ENCODE results near the gene EMC8. TPM values are rescaled to one million over a fixed set of nuclear protein-coding genes. Genes with fewer than 3 reads are reported as not detected.
"Not testable (repeated sequence)": the region's sequence is repeated elsewhere in the genome, so short reads cannot be mapped to it uniquely, and the experiment has no call there.

Gene EMC8
- total and polyA plus RNA-seq, 8 donors: 1.8 to 38.8 (median 16.4) TPM

DNA sequence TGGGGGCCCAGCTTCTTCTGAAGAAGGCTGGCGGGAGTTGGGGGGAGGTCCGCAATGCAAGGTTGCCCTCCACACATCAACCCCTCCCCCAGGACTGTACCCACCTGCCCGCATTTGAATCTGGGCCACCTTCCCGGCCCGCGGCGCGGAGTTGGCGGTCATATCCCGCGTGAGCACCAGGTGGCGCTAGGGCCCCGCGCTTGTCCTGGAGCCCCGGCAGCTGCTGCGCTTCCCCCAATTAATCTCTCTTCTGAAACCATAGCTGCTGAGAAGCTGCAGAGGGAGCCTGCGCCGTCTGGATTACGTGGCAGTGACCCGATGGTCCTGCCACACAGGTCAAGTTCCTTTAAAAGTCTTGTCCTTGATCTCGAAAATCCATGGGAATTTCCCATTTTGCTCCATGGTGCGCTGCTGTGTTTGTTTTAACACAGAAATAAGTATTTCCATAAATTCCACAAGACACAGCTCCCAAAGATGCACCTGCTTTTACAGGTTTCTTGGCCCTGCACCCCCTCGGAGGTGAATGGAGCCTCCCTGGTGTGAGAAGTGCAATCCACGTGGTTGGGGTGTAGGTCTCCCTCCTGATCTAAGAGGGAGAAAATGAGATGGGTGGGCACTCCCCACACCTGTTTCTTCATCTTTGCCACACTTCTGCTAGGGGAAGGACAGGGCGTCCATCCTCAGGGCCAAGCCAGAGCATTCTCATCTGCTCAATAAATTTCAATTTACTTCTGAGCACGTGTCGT lies 22.2 kb upstream of the EMC8 start:
- Histone ChIP-seq H3K4me1 (peaks cover 0 to 20% (median 5%) of the 10 kb centered on the region in 4 donors), H3K36me3 (no peaks in the 10 kb centered on the region), H3K4me3 (no peak overlapping the region), H3K27me3 (peaks cover 0 to 15% (median 0%) of the 10 kb centered on the region in 3 donors), H3K27ac (no peak overlapping the region), H3K9me3 (no peaks in the 10 kb centered on the region)
- TF ChIP-seq POLR2A (IDR thresholded peaks at IDR 0.05) (no peak), CTCF (IDR thresholded peaks at IDR 0.05) (peak in 6 of 7 experiments; percentile 9 to 98 (median 98)), POLR2AphosphoS5 (IDR thresholded peaks at IDR 0.05) (peak in 2 of 3 donors; percentile 37 to 53)
- DNase-seq: peak; percentile 83 to 93
- intact Hi-C loops (cut with DNase I; ENCODE audit: low total_unique reads): loop anchor here (2.0 to 10.0 kb wide), 3 partner anchors 166 to 703 kb away; no protein-coding TSS in a partner anchor
- WGBS, 5 donors: 11 to 16% (median 14%) methylated on average over 21 to 27 of the region's 27 CpGs

- Histone ChIP-seq H3K27ac (no peak overlapping the region), H3K4me3 (no peak overlapping the region), H3K27me3 (peaks cover 0 to 15% (median 0%) of the 10 kb centered on the region in 3 donors), H3K9me3 (no peaks in the 10 kb centered on the region), H3K4me1 (peaks cover 0 to 20% (median 5%) of the 10 kb centered on the region in 4 donors), H3K36me3 (no peaks in the 10 kb centered on the region)
- peak in 1 of 2 donors; percentile 28 for DNase-seq
- WGBS, 5 donors: 64 to 69% (median 65%) methylated on average over 22 of the region's 22 CpGs
- no peak for TF ChIP-seq POLR2A (IDR thresholded peaks at IDR 0.05)
- TF ChIP-seq CTCF (IDR thresholded peaks at IDR 0.05): no peak
- TF ChIP-seq EP300 (IDR thresholded peaks at IDR 0.05): no peak
- TF ChIP-seq POLR2AphosphoS5 (IDR thresholded peaks at IDR 0.05): no peak
- intact Hi-C loops (cut with DNase I; ENCODE audit: low total_unique reads): loop anchor here (5.0 to 10.0 kb wide), 2 partner anchors 167 to 704 kb away; no protein-coding TSS in a partner anchor
These were observed 21.4 kb upstream of the EMC8 start for GRCh38 chr16:85820604-85821372.

GRCh38 chr16:85819771-85820170 lies 20.4 kb upstream of the EMC8 start:
- no peaks in the 10 kb centered on the region for H3K36me3 ChIP-seq
- TF ChIP-seq EP300 (IDR thresholded peaks at IDR 0.05) (no peak), POLR2AphosphoS5 (IDR thresholded peaks at IDR 0.05) (no peak), CTCF (IDR thresholded peaks at IDR 0.05) (no peak), POLR2A (IDR thresholded peaks at IDR 0.05) (no peak)
- no peak overlapping the region for H3K4me3 ChIP-seq
- H3K27me3 ChIP-seq: peaks cover 0 to 15% (median 0%) of the 10 kb centered on the region in 3 donors
- DNase-seq: no peak
- intact Hi-C loops (cut with DNase I; ENCODE audit: low total_unique reads): loop anchor here (5.0 to 10.0 kb wide), 3 partner anchors 65 to 705 kb away; no protein-coding TSS in a partner anchor
- H3K9me3 ChIP-seq: no peaks in the 10 kb centered on the region
- no peak overlapping the region for H3K27ac ChIP-seq
- 57 to 71% (median 60%) methylated on average over 6 of the region's 6 CpGs for WGBS, 5 donors
- peaks cover 0 to 20% (median 5%) of the 10 kb centered on the region in 4 donors for H3K4me1 ChIP-seq

- TF ChIP-seq POLR2A (IDR thresholded peaks at IDR 0.05): no peak
- peak in 5 of 7 experiments; percentile 31 to 65 (median 61) for TF ChIP-seq CTCF (IDR thresholded peaks at IDR 0.05)
- TF ChIP-seq POLR2AphosphoS5 (IDR thresholded peaks at IDR 0.05): no peak
- no peak for TF ChIP-seq EP300 (IDR thresholded peaks at IDR 0.05)
- 2 to 3% (median 2%) methylated on average over 10 of the region's 10 CpGs for WGBS, 5 donors
- Histone ChIP-seq H3K9me3 (no peaks in the 10 kb centered on the region), H3K4me1 (peaks cover 0 to 20% (median 5%) of the 10 kb centered on the region in 4 donors), H3K4me3 (no peak overlapping the region), H3K27ac (no peak overlapping the region), H3K27me3 (peaks cover 0 to 17% (median 0%) of the 10 kb centered on the region in 3 donors), H3K36me3 (no peaks in the 10 kb centered on the region)
- DNase-seq: peak; percentile 91
- intact Hi-C loops (cut with DNase I; ENCODE audit: low total_unique reads): loop anchor here (10.0 kb wide), 1 partner anchor 66 kb away; no protein-coding TSS in a partner anchor
These were observed 19.9 kb upstream of the EMC8 start for GRCh38 chr16:85819245-85819644.

DNA sequence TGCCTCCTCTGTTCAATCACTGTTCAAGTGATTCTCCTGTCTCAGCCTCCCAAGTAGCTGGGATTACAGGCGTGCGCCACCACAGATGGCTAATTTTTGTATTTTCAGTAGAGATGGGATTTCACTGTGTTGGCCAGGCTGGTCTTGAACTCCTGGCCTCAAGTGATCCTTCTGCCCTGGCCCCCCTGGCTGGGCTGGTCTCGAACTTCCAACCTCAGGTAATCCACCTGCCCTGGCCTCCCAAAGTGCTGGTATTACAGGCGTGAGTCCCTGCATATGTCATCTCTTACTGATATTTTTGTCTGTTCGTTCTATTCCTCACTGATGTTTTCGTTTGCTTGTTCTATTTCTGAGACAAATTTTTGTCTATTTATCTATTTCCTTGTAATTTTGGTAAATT lies 17.9 kb upstream of the EMC8 start:
- not testable (repeated sequence) for H3K9me3 ChIP-seq, H3K27ac ChIP-seq, DNase-seq, H3K4me3 ChIP-seq, H3K36me3 ChIP-seq
- intact Hi-C loops (cut with DNase I; ENCODE audit: low total_unique reads): loop anchor here (10.0 kb wide), 1 partner anchor 68 kb away; no protein-coding TSS in a partner anchor
- peaks cover 0 to 36% (median 0%) of the 10 kb centered on the region in 3 donors for H3K27me3 ChIP-seq
- 83 to 94% (median 89%) methylated on average over 6 of the region's 6 CpGs for WGBS, 5 donors
- peaks cover 0 to 19% (median 5%) of the 10 kb centered on the region in 4 donors for H3K4me1 ChIP-seq

All from stomach (tissue), 9 donors.